HEK293T (cell line): Measurements from ENCODE around the gene CCDC158.

ENCODE experiments used
- ARNT ChIP-seq: fragments of 450-650 bp; IDR thresholded peaks from 2 replicates; pipeline ENCODE4 v1.6.1; 2017; ENCODE audit warnings: mild to moderate bottlenecking
- BHLHE40 ChIP-seq: fragments of 450-650 bp; IDR thresholded peaks from 2 replicates; pipeline ENCODE4 v1.6.1; 2016; ENCODE audit warnings: mild to moderate bottlenecking, moderate library complexity, borderline replicate concordance
- CTBP1 ChIP-seq: fragments of 450-650 bp; IDR thresholded peaks from 2 replicates; pipeline ENCODE4 v1.6.1; 2016; ENCODE audit warnings: borderline replicate concordance
- ELF4 ChIP-seq: fragments of 450-650 bp; IDR thresholded peaks from 2 replicates; pipeline ENCODE4 v1.6.1; 2017; ENCODE audit warnings: antibody characterized with exemption
- FOXA1 ChIP-seq: fragments of 450-650 bp; IDR thresholded peaks from 2 replicates; pipeline ENCODE4 v1.6.1; 2016; ENCODE audit warnings: mild to moderate bottlenecking
- FOXK2 ChIP-seq: fragments of 450-650 bp; IDR thresholded peaks from 2 replicates; pipeline ENCODE4 v1.6.1; 2016; ENCODE audit warnings: mild to moderate bottlenecking
- HDGF ChIP-seq: fragments of 450-650 bp; IDR thresholded peaks from 2 replicates; pipeline ENCODE4 v1.6.1; 2017; ENCODE audit warnings: antibody characterized with exemption, borderline replicate concordance
- L3MBTL2 ChIP-seq: fragments of 450-650 bp; conservative IDR thresholded peaks from 2 replicates; pipeline ENCODE4 v1.6.1; 2016; ENCODE audit warnings: mild to moderate bottlenecking
- NFRKB ChIP-seq: fragments of 450-650 bp; IDR thresholded peaks from 2 replicates; pipeline ENCODE4 v1.6.1; 2016; ENCODE audit warnings: mild to moderate bottlenecking, moderate library complexity
- SP1 ChIP-seq: fragments of 450-650 bp; IDR thresholded peaks from 2 replicates; pipeline ENCODE4 v1.6.1; 2017
- SUZ12 ChIP-seq: fragments of 450-650 bp; IDR thresholded peaks from 2 replicates; pipeline ENCODE4 v1.6.1; 2016; ENCODE audit warnings: mild to moderate bottlenecking
- TARDBP ChIP-seq: fragments of 450-650 bp; IDR thresholded peaks from 2 replicates; pipeline ENCODE4 v1.6.1; 2016
- ZNF384 ChIP-seq: fragments of 450-650 bp; IDR thresholded peaks from 2 replicates; pipeline ENCODE4 v1.6.1; 2016

GRCh38 chr4:76376534-76376933 is 44.4 kb downstream of the CCDC158 start:
- TF ChIP-seq L3MBTL2 = no peak
- TF ChIP-seq FOXA1 = no peak
- TF ChIP-seq ZNF384 = no peak
- TF ChIP-seq TARDBP = no peak
- no peak for TF ChIP-seq FOXK2
- TF ChIP-seq HDGF = no peak
- TF ChIP-seq ELF4 = no peak
- no peak for TF ChIP-seq SUZ12
- TF ChIP-seq SP1 = no peak
- TF ChIP-seq CTBP1 = no peak
- no peak for TF ChIP-seq NFRKB
- TF ChIP-seq BHLHE40 = no peak
- no peak for TF ChIP-seq ARNT
